T-cell (primary cell): Measurements from ENCODE around the gene TBC1D10A. TPM values are rescaled to one million over a fixed set of nuclear protein-coding genes. Genes with fewer than 3 reads are reported as not detected.

Source experiments
- ATAC-seq, 4 experiments: fragments of 200-7000 bp in 3 of 4; fragments of 150-1000 bp in 1 of 4; cut with Tn5 transposase; replicated peaks in 1 of 4; 1 replicate in 3 of 4; 2 replicates in 1 of 4; pipeline ENCODE4 v1.10.0; 2021; ENCODE audit warnings: moderate library complexity in 3 of 4, mild to moderate bottlenecking in 2 of 4, moderate number of reproducible peaks in 1 of 4
- CTCF ChIA-PET, 2 donors: fragments of 300-600 bp; sonication (Branson Sonifier 250); formaldehyde crosslinking; loops; one replicate each; lab custom pipeline; 2022; ENCODE audit warnings: antibody characterized with exemption in 2 of 2; lab: Charles Lee
- POLR2A ChIA-PET, 2 donors: fragments of 300-600 bp; sonication (Branson Sonifier 250); formaldehyde crosslinking; loops; one replicate each; lab custom pipeline; 2022; ENCODE audit warnings: antibody characterized with exemption in 2 of 2; lab: Charles Lee
- DNase-seq, 35 experiments: peaks; one replicate each; pipeline versions ENCODE4 v3.0.0 to v3.0.0-alpha.2; 2013 to 2023
- H3K27ac ChIP-seq: one replicate; pipeline ENCODE4 v1.5.1; 2013; ENCODE audit warnings: low read length
- H3K27me3 ChIP-seq, 2 experiments: replicated peaks in 1 of 2; 1 replicate in 1 of 2; 2 replicates in 1 of 2; pipeline versions ENCODE4 v1.6.1 to v1.7.0; 2013; ENCODE audit warnings: low read length in 1 of 2, mixed read lengths in 1 of 2; ENCODE audit not compliant: control insufficient read depth in 2 of 2, insufficient read depth in 2 of 2; ENCODE audit errors: extremely low read depth in 1 of 2
- H3K36me3 ChIP-seq, 2 donors: 1 replicate in 1 of 2; 2 replicates in 1 of 2; pipeline versions ENCODE4 v1.6.1 to v1.7.0; 2013; ENCODE audit warnings: low read length in 1 of 2; ENCODE audit not compliant: control insufficient read depth in 2 of 2, insufficient read depth in 1 of 2; ENCODE audit errors: extremely low read depth in 1 of 2
- H3K4me1 ChIP-seq, 2 experiments: 1 replicate in 1 of 2; 2 replicates in 1 of 2; pipeline versions ENCODE4 v1.6.1 to v1.7.0; 2013; ENCODE audit warnings: low read length in 2 of 2, mixed read lengths in 1 of 2; ENCODE audit not compliant: insufficient read depth in 2 of 2, control insufficient read depth in 1 of 2; ENCODE audit errors: extremely low read depth in 1 of 2
- H3K4me3 ChIP-seq, 2 donors: 1 replicate in 1 of 2; 2 replicates in 1 of 2; pipeline versions ENCODE4 v1.5.1 to v1.7.0; 2013; ENCODE audit warnings: mild to moderate bottlenecking in 2 of 2, low read length in 1 of 2, moderate library complexity in 1 of 2; ENCODE audit not compliant: control insufficient read depth in 1 of 2; ENCODE audit errors: extremely low read depth in 1 of 2
- H3K9me3 ChIP-seq: 2 replicates; pipeline ENCODE4 v1.7.0; 2013
- H3K27ac Mint-ChIP-seq, 2 donors: one replicate each; pipeline ENCODE4 v1.8.0; 2020 to 2021; ENCODE audit warnings: mild to moderate bottlenecking in 2 of 2, mixed read lengths in 2 of 2
- H3K27me3 Mint-ChIP-seq, 2 donors: one replicate each; pipeline ENCODE4 v1.8.0; 2021 to 2022; ENCODE audit warnings: mixed read lengths in 2 of 2
- H3K36me3 Mint-ChIP-seq: one replicate; pipeline ENCODE4 v1.8.0; 2021; ENCODE audit warnings: mixed read lengths
- H3K4me1 Mint-ChIP-seq, 3 donors: one replicate each; pipeline ENCODE4 v1.8.0; 2020 to 2022; ENCODE audit warnings: mixed read lengths in 3 of 3, mild to moderate bottlenecking in 1 of 3
- H3K4me3 Mint-ChIP-seq, 3 donors: one replicate each; pipeline ENCODE4 v1.8.0; 2020 to 2022; ENCODE audit warnings: mild to moderate bottlenecking in 3 of 3, mixed read lengths in 3 of 3, moderate library complexity in 3 of 3
- H3K9me3 Mint-ChIP-seq, 3 donors: one replicate each; pipeline ENCODE4 v1.8.0; 2020 to 2022; ENCODE audit warnings: mixed read lengths in 3 of 3
- WGBS: methylation state at CpG from one replicate; pipeline ENCODE4 v1.1.5; 2013; ENCODE audit warnings: missing lambda C conversion rate; ENCODE audit not compliant: insufficient coverage; 5-methylcytosine and 5-hydroxymethylcytosine counted together
- total RNA-seq, 35 experiments: library from RNA in 6 of 35; stranded (reverse) in 6 of 35; fragments of 120-200 nt in 1 of 35; gene quantifications; one replicate each; pipeline versions ENCODE4 v1.2.1 to v1.2.4 and lab custom pipeline; 2013 to 2026

The TBC1D10A gene
- total RNA-seq, 5 donors from 2014 or later (not counting 1 experiment from before 2014, with no cell fraction given): 56.2 to 84.3 (median 82.3) TPM

DNA sequence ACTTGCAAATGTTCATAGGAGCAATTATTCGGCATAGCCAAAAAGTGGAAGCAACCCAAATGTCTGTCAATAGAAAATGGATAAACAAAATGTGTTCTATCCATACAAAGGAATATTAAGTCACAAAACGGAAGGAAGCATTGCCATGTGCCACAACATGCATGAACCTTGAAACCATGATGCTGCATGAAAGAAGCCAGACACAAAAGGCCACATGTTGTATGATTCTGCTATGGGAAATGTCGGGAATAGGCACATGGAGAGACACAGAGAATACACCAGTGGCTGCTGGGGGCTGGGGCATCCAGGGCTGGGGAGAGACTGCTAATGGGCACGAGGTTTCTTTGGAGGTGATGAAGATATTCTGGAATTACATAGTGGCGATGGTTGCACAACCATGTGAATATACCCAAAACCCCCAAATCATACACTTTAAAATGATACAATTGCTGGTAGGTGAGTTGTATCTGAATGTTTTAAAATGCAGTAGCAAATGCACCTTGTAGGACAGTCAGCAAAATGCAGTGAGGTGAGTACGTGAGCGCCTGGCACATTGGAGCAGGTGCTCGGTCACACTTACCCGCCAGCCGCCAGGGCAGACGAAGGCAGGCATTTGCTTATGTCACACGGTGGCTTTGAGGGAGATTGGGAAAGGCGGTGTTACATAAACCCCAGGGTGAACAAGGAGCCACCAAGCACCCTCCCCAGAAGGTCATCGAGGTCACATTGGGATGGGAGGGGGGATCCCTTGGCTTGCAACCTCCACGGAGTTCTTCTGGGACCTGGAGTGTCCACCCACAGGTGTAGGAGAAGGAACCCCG lies 53.8 kb downstream of the TBC1D10A start:
- H3K9me3 ChIP-seq: no peaks in the 10 kb centered on the region
- peaks cover 29 to 52% (median 45%) of the 10 kb centered on the region in 3 donors for H3K4me1 Mint-ChIP-seq

DNA sequence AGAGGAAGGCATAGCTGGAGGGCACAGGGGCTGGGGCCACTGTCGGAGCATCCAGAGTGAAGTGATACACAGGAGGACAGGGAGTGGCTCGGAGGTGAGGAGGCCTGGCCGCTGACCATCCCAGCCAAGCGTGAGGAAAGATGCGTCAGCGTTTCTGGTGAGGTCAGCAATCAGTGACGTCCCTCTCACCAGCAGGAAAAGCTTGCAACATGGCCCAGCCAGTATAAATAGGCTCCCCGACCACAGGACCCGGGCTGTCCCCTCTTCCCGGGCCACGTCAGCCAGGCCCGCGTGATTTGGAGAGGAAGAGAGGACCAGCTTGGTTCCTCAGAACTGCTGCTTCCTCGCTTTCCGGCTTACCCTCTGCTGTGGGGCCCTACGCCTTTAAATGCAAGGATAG lies 55.9 kb downstream of the TBC1D10A start:
- ATAC-seq (no peak), DNase-seq (peak in 9 of 35 experiments; percentile 23 to 61 (median 33))
- H3K27me3 ChIP-seq: peaks cover 0 to 3% of the 10 kb centered on the region in 2 experiments
- 86% methylated on average over 14 of the region's 16 CpGs for WGBS
- no peaks in the 10 kb centered on the region for H3K27me3 Mint-ChIP-seq
- no peak overlapping the region for H3K4me3 Mint-ChIP-seq
- H3K36me3 Mint-ChIP-seq: peaks cover 4% of the 10 kb centered on the region
- no peaks in the 10 kb centered on the region for H3K9me3 ChIP-seq
- no peaks in the 10 kb centered on the region for H3K9me3 Mint-ChIP-seq
- no peak overlapping the region for H3K27ac ChIP-seq
- H3K4me1 ChIP-seq: peaks cover 7 to 34% of the 10 kb centered on the region in 2 experiments
- H3K4me3 ChIP-seq: no peak overlapping the region
- H3K4me1 Mint-ChIP-seq: peaks cover 34 to 58% (median 50%) of the 10 kb centered on the region in 3 donors
- POLR2A ChIA-PET: no interaction called here
- CTCF ChIA-PET: interaction anchor here (0.5 to 0.6 kb wide), 2 partner anchors 13 to 169 kb away, joined by 4 to 5 read pairs; no protein-coding TSS in a partner anchor
- peaks cover 5 to 11% of the 10 kb centered on the region in 2 donors for H3K36me3 ChIP-seq
- no peak overlapping the region for H3K27ac Mint-ChIP-seq

More for the DNA sequence above, 53.8 kb downstream of the TBC1D10A start:
- ATAC-seq (no peak), DNase-seq (peak in 1 of 35 experiments; percentile 31)
- Histone ChIP-seq H3K4me1 (peaks cover 2 to 21% of the 10 kb centered on the region in 2 experiments), H3K27ac (no peak overlapping the region), H3K27me3 (peaks cover 0 to 16% of the 10 kb centered on the region in 2 experiments), H3K4me3 (no peak overlapping the region), H3K36me3 (peaks cover 4 to 11% of the 10 kb centered on the region in 2 donors)
- peak overlapping the region; percentile 18 to 25 for H3K27ac Mint-ChIP-seq
- H3K4me3 Mint-ChIP-seq: no peak overlapping the region
- H3K36me3 Mint-ChIP-seq: peaks cover 4% of the 10 kb centered on the region
- WGBS: 100% methylated on average over 1 of the region's 16 CpGs
- no peaks in the 10 kb centered on the region for H3K9me3 Mint-ChIP-seq
- CTCF ChIA-PET: no interaction called here
- POLR2A ChIA-PET: no interaction called here
- H3K27me3 Mint-ChIP-seq: no peaks in the 10 kb centered on the region

DNA sequence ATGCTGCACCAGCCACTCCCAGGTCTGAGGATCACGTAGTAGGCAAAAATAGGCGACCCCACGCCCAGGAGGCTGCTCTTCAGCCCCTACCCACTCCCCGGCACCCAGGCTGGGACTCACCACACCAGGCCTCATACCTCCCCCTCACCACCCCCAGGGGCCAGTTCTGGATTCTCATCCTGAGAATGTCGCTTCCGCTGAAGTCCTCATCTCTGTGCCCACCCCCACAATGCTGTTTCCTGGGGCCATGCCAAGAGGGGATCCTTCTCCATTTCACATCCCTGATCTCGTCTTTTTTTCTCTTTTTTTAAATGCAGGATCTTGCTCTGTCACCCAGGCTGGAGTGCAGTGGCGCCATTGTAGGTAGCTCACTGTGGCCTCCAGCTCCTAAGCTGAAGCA lies 58.4 kb downstream of the TBC1D10A start:
- no peaks in the 10 kb centered on the region for H3K9me3 Mint-ChIP-seq
- CTCF ChIA-PET: interaction anchor here in 1 of 2 donors (0.6 kb wide), 1 partner anchor 687 kb away, joined by 5 read pairs; no protein-coding TSS in a partner anchor
- no peaks in the 10 kb centered on the region for H3K27me3 ChIP-seq
- ATAC-seq (no peak), DNase-seq (no peak)
- peak overlapping the region; percentile 100 for H3K27ac ChIP-seq
- POLR2A ChIA-PET: no interaction called here
- no peaks in the 10 kb centered on the region for H3K9me3 ChIP-seq
- peaks cover 5 to 19% of the 10 kb centered on the region in 2 donors for H3K36me3 ChIP-seq
- no peaks in the 10 kb centered on the region for H3K27me3 Mint-ChIP-seq
- peaks cover 4% of the 10 kb centered on the region for H3K36me3 Mint-ChIP-seq
- WGBS: 78% methylated on average over 8 of the region's 8 CpGs
- H3K4me1 ChIP-seq: peaks cover 7 to 52% of the 10 kb centered on the region in 2 experiments
- peaks cover 36 to 47% (median 46%) of the 10 kb centered on the region in 3 donors for H3K4me1 Mint-ChIP-seq
- H3K4me3 Mint-ChIP-seq: peak overlapping the region; percentile 25 to 86 (median 67)
- peak overlapping the region; percentile 94 to 96 for H3K27ac Mint-ChIP-seq
- no peak overlapping the region for H3K4me3 ChIP-seq

DNA sequence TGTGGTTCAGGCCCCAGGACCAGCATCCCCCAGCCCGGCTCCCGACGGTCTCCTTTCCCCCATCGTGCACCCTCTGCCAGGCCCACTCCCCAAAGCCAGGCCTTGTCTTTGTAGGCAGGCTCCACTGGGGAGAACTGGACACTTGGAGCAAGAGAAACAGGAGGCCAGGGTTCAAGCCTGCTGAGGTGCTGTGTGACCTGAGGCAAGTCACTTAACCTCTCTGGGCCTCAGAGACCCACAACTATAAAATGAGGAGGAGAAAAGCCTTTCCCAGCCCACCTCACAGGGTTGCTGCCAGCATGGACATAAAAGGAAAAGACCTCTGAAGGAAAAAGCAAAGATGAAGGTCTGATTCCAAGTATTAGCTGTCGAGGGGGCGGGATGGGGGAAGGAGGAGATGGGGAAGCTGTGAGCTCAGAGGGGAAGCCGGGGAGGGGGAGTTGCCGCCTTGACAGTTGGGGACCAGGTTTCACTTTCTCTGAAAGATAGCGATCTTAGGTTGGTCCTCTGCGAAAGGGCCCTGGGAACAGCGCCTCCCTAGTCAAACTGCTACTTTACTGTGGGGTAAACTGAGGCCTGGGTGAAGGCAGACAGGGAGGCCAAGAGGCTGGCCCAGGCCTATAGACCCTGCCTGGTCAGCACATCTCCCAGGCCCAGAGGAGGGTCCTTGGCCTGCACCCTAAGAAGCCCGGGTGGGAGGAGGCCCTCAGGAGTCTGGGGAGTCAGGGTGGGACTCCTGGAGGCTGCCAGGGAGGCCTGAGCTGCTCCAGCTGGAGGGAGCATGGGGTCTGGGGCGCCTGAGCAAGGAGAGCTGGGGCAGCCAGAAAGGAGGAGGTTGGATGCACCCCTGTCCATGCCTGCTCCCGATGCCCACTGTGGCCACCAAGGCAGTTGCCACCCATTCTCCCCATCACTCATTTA lies 59.1 kb downstream of the TBC1D10A start:
- Mint-ChIP-seq H3K9me3 (no peaks in the 10 kb centered on the region), H3K4me3 (peak overlapping the region; percentile 86 to 91 (median 87)), H3K27ac (peak overlapping the region; percentile 94 to 96), H3K4me1 (peaks cover 42 to 54% (median 49%) of the 10 kb centered on the region in 3 donors), H3K36me3 (peaks cover 4% of the 10 kb centered on the region), H3K27me3 (no peaks in the 10 kb centered on the region)
- POLR2A ChIA-PET: interaction anchor here in 1 of 2 donors (0.7 to 0.8 kb wide), 2 partner anchors 229 to 323 kb away, joined by 3 to 4 read pairs; no protein-coding TSS in a partner anchor
- Histone ChIP-seq H3K27me3 (no peaks in the 10 kb centered on the region), H3K4me1 (peaks cover 7 to 59% of the 10 kb centered on the region in 2 experiments), H3K27ac (peak overlapping the region; percentile 100), H3K36me3 (peaks cover 5 to 19% of the 10 kb centered on the region in 2 donors), H3K4me3 (peak overlapping the region; percentile 67 to 92), H3K9me3 (no peaks in the 10 kb centered on the region)
- ATAC-seq: peak in 1 of 4 experiments; percentile 27
- peak in 32 of 35 experiments; percentile 18 to 78 (median 51) for DNase-seq
- CTCF ChIA-PET: interaction anchor here in 1 of 2 donors (0.6 to 0.9 kb wide), 4 partner anchors 12 to 141 kb away, joined by 3 to 4 read pairs (median 3); no protein-coding TSS in a partner anchor
- 8% methylated on average over 9 of the region's 14 CpGs for WGBS

DNA sequence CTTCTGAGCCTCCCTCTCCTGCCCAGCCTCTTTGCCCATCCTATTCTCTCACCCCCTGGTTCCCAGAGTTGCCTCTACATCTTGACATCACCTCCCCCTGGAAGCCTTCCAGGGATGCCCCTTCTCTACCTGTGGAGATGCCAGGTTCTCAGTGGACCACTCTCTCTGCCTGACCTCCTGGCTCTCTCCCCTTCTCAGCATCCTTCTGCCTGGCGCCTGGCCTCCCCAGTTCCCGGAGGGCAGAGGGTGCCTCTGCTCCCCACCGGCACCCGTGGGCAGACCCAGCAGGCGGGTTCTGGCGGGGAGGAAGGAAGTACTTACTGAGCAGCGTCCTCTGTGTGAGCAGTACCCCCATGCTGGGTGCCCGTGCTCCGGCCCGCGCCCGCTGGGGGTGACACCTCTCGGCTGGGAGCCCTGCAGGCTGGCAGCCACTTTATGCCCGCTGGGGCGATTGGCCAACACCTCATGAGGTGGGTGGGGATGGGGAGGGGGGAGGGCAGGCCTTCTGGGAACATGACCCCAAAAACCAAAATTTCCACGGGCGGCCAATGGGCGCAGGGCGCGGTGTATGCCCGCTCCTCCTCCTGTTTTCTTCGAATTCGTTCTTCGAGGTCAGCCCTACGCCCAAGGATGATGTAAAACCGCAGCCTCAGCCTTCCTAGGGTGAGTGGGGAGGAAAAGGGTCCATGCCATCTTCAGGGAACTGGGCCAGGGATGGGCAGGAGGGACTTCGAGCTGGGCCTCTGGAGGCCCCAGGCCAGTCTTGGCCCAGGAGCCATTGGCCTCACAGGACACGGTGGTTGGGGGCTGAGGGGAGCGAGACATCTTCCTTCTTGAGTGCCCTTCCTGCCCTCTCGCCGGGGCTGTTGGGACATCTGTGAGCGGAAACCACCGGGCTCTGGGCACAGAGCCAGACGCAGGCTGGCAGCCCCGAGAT lies 60.0 kb downstream of the TBC1D10A start, which contains the start of gene OSM:
TSS of gene OSM (minus strand) at position 407 of the 937 bp plus-strand sequence. CDS start at position 355, 52 bp downstream.
- H3K27ac Mint-ChIP-seq: peak within 1 kb of the TSS; percentile 94 to 96
- H3K36me3 Mint-ChIP-seq: peaks cover 4% of the 10 kb centered on the region
- ChIA-PET POLR2A (interaction anchor here in 1 of 2 donors (0.7 to 0.8 kb wide), 2 partner anchors 230 to 324 kb away, joined by 3 to 4 read pairs; no protein-coding TSS in a partner anchor), CTCF (interaction anchor here in 1 of 2 donors (0.6 to 0.9 kb wide), 4 partner anchors 12 to 90 kb away, joined by 3 read pairs; no protein-coding TSS in a partner anchor)
- peaks cover 7 to 65% of the 10 kb centered on the region in 2 experiments for H3K4me1 ChIP-seq
- peak within 1 kb of the TSS; percentile 67 to 92 for H3K4me3 ChIP-seq
- H3K27me3 Mint-ChIP-seq: no peaks in the 10 kb centered on the region
- H3K9me3 Mint-ChIP-seq: no peaks in the 10 kb centered on the region
- H3K36me3 ChIP-seq: peaks cover 5 to 23% of the 10 kb centered on the region in 2 donors
- H3K27ac ChIP-seq: peak within 1 kb of the TSS; percentile 100
- peak; percentile 50 to 87 (median 69) for DNase-seq
- peak within 1 kb of the TSS; percentile 86 to 91 (median 87) for H3K4me3 Mint-ChIP-seq
- no peaks in the 10 kb centered on the region for H3K27me3 ChIP-seq
- ATAC-seq: peak; percentile 33 to 53 (median 45)
- H3K4me1 Mint-ChIP-seq: peaks cover 49 to 63% (median 56%) of the 10 kb centered on the region in 3 donors
- 0% methylated on average over 29 of the region's 35 CpGs for WGBS
- no peaks in the 10 kb centered on the region for H3K9me3 ChIP-seq
